Smooth muscle cell (in vitro differentiated cells): Measurements from ENCODE around the gene ADAMTS8. TPM values are rescaled to one million over a fixed set of nuclear protein-coding genes. Genes with fewer than 3 reads are reported as not detected.

ENCODE experiments used
- DNase-seq: peaks from one replicate; lab custom pipeline; 2025; ENCODE audit not compliant: unreplicated experiment; lab: John Stamatoyannopoulos, UW
- H2AFZ ChIP-seq: fragments of 200-600 bp; sonication (generic); 2 replicates; pipeline ENCODE4 v1.6.0; 2016; ENCODE audit warnings: antibody characterized with exemption, low read depth, mild to moderate bottlenecking
- H3F3A ChIP-seq: fragments of 200-600 bp; sonication (generic); 2 replicates; pipeline ENCODE4 v1.6.0; 2017; ENCODE audit warnings: antibody characterized with exemption, low read depth
- H3K27ac ChIP-seq: fragments of 200-600 bp; sonication (generic); 2 replicates; pipeline ENCODE4 v1.5.1; 2016; ENCODE audit warnings: low read depth, mild to moderate bottlenecking
- H3K27me3 ChIP-seq: fragments of 200-600 bp; sonication (generic); 2 replicates; pipeline ENCODE4 v1.6.1; 2016; ENCODE audit warnings: low read depth, mild to moderate bottlenecking
- H3K36me3 ChIP-seq: fragments of 200-600 bp; sonication (generic); 2 replicates; pipeline ENCODE4 v1.5.1; 2016; ENCODE audit warnings: low read depth
- H3K4me1 ChIP-seq: fragments of 200-600 bp; sonication (generic); 2 replicates; pipeline ENCODE4 v1.5.1; 2016; ENCODE audit warnings: low read depth
- H3K4me2 ChIP-seq: fragments of 200-600 bp; sonication (generic); 2 replicates; pipeline ENCODE4 v1.6.0; 2016; ENCODE audit warnings: mild to moderate bottlenecking
- H3K4me3 ChIP-seq: fragments of 200-600 bp; sonication (generic); 2 replicates; pipeline ENCODE4 v1.5.1; 2016; ENCODE audit warnings: mild to moderate bottlenecking
- H3K79me2 ChIP-seq: fragments of 200-600 bp; sonication (generic); 2 replicates; pipeline ENCODE4 v1.6.0; 2016; ENCODE audit warnings: low read depth, mild to moderate bottlenecking
- H3K9ac ChIP-seq: fragments of 200-600 bp; sonication (generic); 2 replicates; pipeline ENCODE4 v1.6.0; 2016; ENCODE audit warnings: low read depth
- H3K9me3 ChIP-seq: fragments of 200-600 bp; sonication (generic); replicated peaks from 2 replicates; pipeline ENCODE4 v1.5.1; 2016; ENCODE audit warnings: low read depth
- H4K20me1 ChIP-seq: fragments of 200-600 bp; sonication (generic); 2 replicates; pipeline ENCODE4 v1.6.0; 2016; ENCODE audit warnings: low read depth
- CTCF ChIP-seq: fragments of 200-600 bp; sonication (generic); IDR thresholded peaks from 2 replicates; pipeline ENCODE4 v1.5.1; 2017; ENCODE audit warnings: borderline replicate concordance, mild to moderate bottlenecking, antibody characterized with exemption; ENCODE audit not compliant: insufficient read depth, poor library complexity, severe bottlenecking
- WGBS: methylation state at CpG from one replicate; pipeline ENCODE4 v1.1.7; 2016; ENCODE audit warnings: low lambda C conversion rate; 5-methylcytosine and 5-hydroxymethylcytosine counted together
- polyA plus RNA-seq: library from polyadenylated mRNA; unstranded; fragments of >200 nt; fragmentation: Nextera tagmentation; extraction: Ambion mirVana; gene quantifications from 2 replicates; pipeline ENCODE4 v1.2.1, GENCODE V29; 2016
- total RNA-seq: library from RNA; depleted of rRNA; stranded (reverse); fragments of >200 nt; gene quantifications from 2 replicates; pipeline ENCODE4 v1.2.3, GENCODE V29; 2014

The ADAMTS8 gene
- total and polyA plus RNA-seq, 2 experiments from 2014 or later, result not detected

- no peak overlapping the region for H3K27ac ChIP-seq
- no peaks in the 10 kb centered on the region for H3K4me1 ChIP-seq
- H4K20me1 ChIP-seq, result no peaks in the 10 kb centered on the region
- no peaks in the 10 kb centered on the region for H3K9me3 ChIP-seq
- no peaks in the 10 kb centered on the region for H3K79me2 ChIP-seq
- peaks cover 42% of the 10 kb centered on the region for H3K27me3 ChIP-seq
- no peak for DNase-seq
- H3K9ac ChIP-seq, result no peak overlapping the region
- H3K4me3 ChIP-seq, result no peak overlapping the region
- no peaks in the 10 kb centered on the region for H3K36me3 ChIP-seq
- no peaks in the 10 kb centered on the region for H3F3A ChIP-seq
- no peak overlapping the region for H3K4me2 ChIP-seq
- 86% methylated on average over 6 of the region's 6 CpGs for whole genome bisulfite sequencing
- no peak for TF ChIP-seq CTCF
- no peak overlapping the region for H2AFZ ChIP-seq
Measured at GRCh38 chr11:130369141-130369691, 59.2 kb downstream of the ADAMTS8 start.

GRCh38 chr11:130359419-130359818, 69.0 kb downstream of the ADAMTS8 start:
- no peak overlapping the region for H2AFZ ChIP-seq
- TF ChIP-seq CTCF, result no peak
- H3K36me3 ChIP-seq, result no peaks in the 10 kb centered on the region
- no peak overlapping the region for H3K4me3 ChIP-seq
- no peaks in the 10 kb centered on the region for H3F3A ChIP-seq
- no peak overlapping the region for H3K27ac ChIP-seq
- peaks cover 16% of the 10 kb centered on the region for H3K27me3 ChIP-seq
- H3K4me2 ChIP-seq, result no peak overlapping the region
- no peak for DNase-seq
- H3K9ac ChIP-seq, result no peak overlapping the region
- H3K9me3 ChIP-seq, result no peaks in the 10 kb centered on the region
- H3K4me1 ChIP-seq, result no peaks in the 10 kb centered on the region
- no peaks in the 10 kb centered on the region for H4K20me1 ChIP-seq
- no peaks in the 10 kb centered on the region for H3K79me2 ChIP-seq

GRCh38 chr11:130358398-130358797, 70.0 kb downstream of the ADAMTS8 start:
- no peak for TF ChIP-seq CTCF
- Histone ChIP-seq H3K4me3 (no peak overlapping the region), H3K27ac (no peak overlapping the region), H3F3A (no peaks in the 10 kb centered on the region), H4K20me1 (no peaks in the 10 kb centered on the region), H3K79me2 (no peaks in the 10 kb centered on the region), H3K36me3 (no peaks in the 10 kb centered on the region), H2AFZ (no peak overlapping the region), H3K27me3 (peaks cover 6% of the 10 kb centered on the region), H3K4me1 (no peaks in the 10 kb centered on the region), H3K9ac (no peak overlapping the region), H3K4me2 (no peak overlapping the region), H3K9me3 (no peaks in the 10 kb centered on the region)
- DNase-seq, result no peak

Other genes starting within 250 kb of the ADAMTS8 start
- 24.0 and 27.3 TPM in 2 replicates for gene ZBTB44, start 113.7 kb downstream of the ADAMTS8 start, total RNA-seq
- 2.3 and 5.4 TPM in 2 replicates for gene ZBTB44, start 113.7 kb downstream of the ADAMTS8 start, polyA plus RNA-seq
- gene ADAMTS15, start 20.0 kb upstream of the ADAMTS8 start, total RNA-seq, result 3.4 and 5.3 TPM in 2 replicates
- 0.65 and 1.4 TPM in 2 replicates for gene ADAMTS15, start 20.0 kb upstream of the ADAMTS8 start, polyA plus RNA-seq